Neuronal stem cell (in vitro differentiated cells): ENCODE data around the gene ASF1A.

Experiments
- DNase-seq: peaks from one replicate; pipeline ENCODE4 v3.0.0-alpha.2; 2013; ENCODE audit warnings: low spot score
- H2AFZ ChIP-seq: one replicate; pipeline ENCODE4 v1.6.1; 2013; ENCODE audit warnings: mild to moderate bottlenecking, low read length, inconsistent platforms
- H2AK5ac ChIP-seq: 2 replicates; pipeline ENCODE4 v1.6.1; 2013; ENCODE audit warnings: low read depth, mild to moderate bottlenecking, inconsistent platforms, low read length, moderate library complexity, mixed read lengths
- H2BK120ac ChIP-seq: 2 replicates; pipeline ENCODE4 v1.6.1; 2013; ENCODE audit warnings: low read depth, mild to moderate bottlenecking, inconsistent platforms, low read length, moderate library complexity, mixed read lengths
- H2BK12ac ChIP-seq: one replicate; pipeline ENCODE4 v1.6.1; 2013; ENCODE audit warnings: low read length, inconsistent platforms
- H2BK15ac ChIP-seq: 2 replicates; pipeline ENCODE4 v1.6.1; 2013; ENCODE audit warnings: mild to moderate bottlenecking, low read length, inconsistent platforms, mixed read lengths
- H2BK5ac ChIP-seq: one replicate; pipeline ENCODE4 v1.6.1; 2013; ENCODE audit warnings: inconsistent platforms, mild to moderate bottlenecking, low read length, moderate library complexity
- H3K14ac ChIP-seq: one replicate; pipeline ENCODE4 v1.6.1; 2013; ENCODE audit warnings: low read length, inconsistent platforms
- H3K18ac ChIP-seq: 2 replicates; pipeline ENCODE4 v1.6.1; 2013; ENCODE audit warnings: low read length, inconsistent platforms
- H3K23ac ChIP-seq: 2 replicates; pipeline ENCODE4 v1.6.1; 2013; ENCODE audit warnings: low read depth, mild to moderate bottlenecking, mixed read lengths, low read length, inconsistent platforms; ENCODE audit not compliant: poor library complexity
- H3K27ac ChIP-seq: replicated peaks from 3 replicates; pipeline ENCODE4 v1.5.1; 2013; ENCODE audit warnings: low read length, inconsistent platforms
- H3K27me3 ChIP-seq, 3 experiments: 2 replicates each; pipeline ENCODE4 v1.6.1; 2013; ENCODE audit warnings: low read length in 3 of 3, mild to moderate bottlenecking in 2 of 3, inconsistent platforms in 1 of 3, low read depth in 1 of 3, mixed read lengths in 1 of 3, moderate library complexity in 1 of 3; ENCODE audit not compliant: control insufficient read depth in 3 of 3, insufficient read depth in 3 of 3
- H3K36me3 ChIP-seq, 2 donors: replicated peaks in 1 of 2; 2 replicates each; pipeline ENCODE4 v1.6.1; 2013; ENCODE audit warnings: low read length in 2 of 2; ENCODE audit not compliant: control insufficient read depth in 2 of 2, insufficient read depth in 2 of 2
- H3K4ac ChIP-seq: 2 replicates; pipeline ENCODE4 v1.6.1; 2013; ENCODE audit warnings: inconsistent platforms, mild to moderate bottlenecking, low read length, moderate library complexity
- H3K4me1 ChIP-seq, 2 donors: 1 replicate in 1 of 2; 2 replicates in 1 of 2; pipeline ENCODE4 v1.6.1; 2013; ENCODE audit warnings: low read length in 2 of 2, low read depth in 1 of 2; ENCODE audit not compliant: control insufficient read depth in 2 of 2, insufficient read depth in 1 of 2
- H3K4me2 ChIP-seq: one replicate; pipeline ENCODE4 v1.6.1; 2013; ENCODE audit warnings: mild to moderate bottlenecking, low read length, inconsistent platforms; ENCODE audit not compliant: insufficient read depth, poor library complexity, severe bottlenecking
- H3K4me3 ChIP-seq, 2 donors: 2 replicates each; pipeline ENCODE4 v1.5.1; 2013; ENCODE audit warnings: low read length in 2 of 2, mild to moderate bottlenecking in 2 of 2, inconsistent platforms in 1 of 2, moderate library complexity in 1 of 2
- H3K79me1 ChIP-seq: one replicate; pipeline ENCODE4 v1.6.1; 2013; ENCODE audit warnings: low read depth, mild to moderate bottlenecking, inconsistent platforms, low read length, moderate library complexity
- H3K9ac ChIP-seq: one replicate; pipeline ENCODE4 v1.6.1; 2013; ENCODE audit warnings: mild to moderate bottlenecking, low read depth, low read length, inconsistent platforms; ENCODE audit not compliant: poor library complexity
- H3K9me3 ChIP-seq, 2 donors: replicated peaks in 1 of 2; 2 replicates each; pipeline versions ENCODE3 to v1.6.1; 2013; ENCODE audit warnings: low read length in 2 of 2, mild to moderate bottlenecking in 2 of 2, inconsistent platforms in 1 of 2, low read depth in 1 of 2, mixed read lengths in 1 of 2, moderate library complexity in 1 of 2; ENCODE audit not compliant: control insufficient read depth in 2 of 2, insufficient read depth in 1 of 2
- H4K8ac ChIP-seq: one replicate; pipeline ENCODE4 v1.6.1; 2013; ENCODE audit warnings: low read depth, mild to moderate bottlenecking, inconsistent platforms, low read length, moderate library complexity
- H4K91ac ChIP-seq: one replicate; pipeline ENCODE4 v1.6.1; 2013; ENCODE audit warnings: low read length, low read depth, mild to moderate bottlenecking, inconsistent platforms; ENCODE audit not compliant: poor library complexity
- WGBS, 2 donors: extraction: QIAGEN DNeasy Blood & Tissue Kit; methylation state at CpG; one replicate each; pipeline ENCODE4 v1.1.7; 2013; ENCODE audit warnings: missing lambda C conversion rate in 2 of 2, mixed read lengths in 1 of 2; ENCODE audit not compliant: insufficient read length in 2 of 2, insufficient replicate concordance in 1 of 2; ENCODE audit errors: extremely low coverage in 2 of 2; 5-methylcytosine and 5-hydroxymethylcytosine counted together

ASF1A gene

GRCh38 chr6:118908441-118908840 is 14.5 kb downstream of the ASF1A start:
- Histone ChIP-seq H3K4me3 (no peak overlapping the region), H2BK15ac (no peak overlapping the region), H3K18ac (no peak overlapping the region), H2BK120ac (no peak overlapping the region), H3K4me1 (no peaks in the 10 kb centered on the region), H3K9ac (no peak overlapping the region), H3K9me3 (no peaks in the 10 kb centered on the region), H3K14ac (no peak overlapping the region), H3K4ac (no peak overlapping the region), H4K8ac (no peak overlapping the region), H3K23ac (no peak overlapping the region), H3K27me3 (no peaks in the 10 kb centered on the region), H2AFZ (no peak overlapping the region), H3K79me1 (no peaks in the 10 kb centered on the region), H2AK5ac (no peak overlapping the region), H3K27ac (no peak overlapping the region), H2BK12ac (no peak overlapping the region), H3K36me3 (peaks cover 11 to 98% of the 10 kb centered on the region in 2 donors), H3K4me2 (no peak overlapping the region), H4K91ac (no peak overlapping the region), H2BK5ac (no peak overlapping the region)
- DNase-seq, result no peak
- WGBS, 2 donors, result no CpG with 5 or more reads among the region's 1 CpG

GRCh38 chr6:118912646-118913045 is 18.7 kb downstream of the ASF1A start:
- Histone ChIP-seq H2AFZ (no peak overlapping the region), H3K9ac (no peak overlapping the region), H3K27ac (no peak overlapping the region), H2BK12ac (no peak overlapping the region), H2BK15ac (no peak overlapping the region), H3K4me3 (no peak overlapping the region), H4K91ac (no peak overlapping the region), H4K8ac (no peak overlapping the region), H3K4me2 (no peak overlapping the region), H3K36me3 (peaks cover 8 to 99% of the 10 kb centered on the region in 2 donors), H3K4ac (no peak overlapping the region), H3K9me3 (peaks cover 0 to 1% of the 10 kb centered on the region in 2 donors), H3K79me1 (no peaks in the 10 kb centered on the region), H2AK5ac (no peak overlapping the region), H3K14ac (no peak overlapping the region), H3K18ac (no peak overlapping the region), H2BK5ac (no peak overlapping the region), H3K27me3 (no peaks in the 10 kb centered on the region), H3K4me1 (no peaks in the 10 kb centered on the region), H3K23ac (no peak overlapping the region), H2BK120ac (no peak overlapping the region)
- WGBS, 2 donors, result no CpG with 5 or more reads among the region's 5 CpGs
- no peak for DNase-seq

GRCh38 chr6:118913161-118913560 is 19.2 kb downstream of the ASF1A start:
- Histone ChIP-seq H2BK120ac (no peak overlapping the region), H2BK12ac (no peak overlapping the region)
- WGBS, 2 donors, result no CpG with 5 or more reads among the region's 2 CpGs

GRCh38 chr6:118914598-118914997 is 20.6 kb downstream of the ASF1A start:
- H3K4me2 ChIP-seq, result no peak overlapping the region
- no peak overlapping the region for H2AK5ac ChIP-seq
- H2BK12ac ChIP-seq, result no peak overlapping the region
- H3K4me1 ChIP-seq, result no peaks in the 10 kb centered on the region
- no peak overlapping the region for H2AFZ ChIP-seq
- no peak overlapping the region for H4K8ac ChIP-seq
- no peak overlapping the region for H4K91ac ChIP-seq
- no peak overlapping the region for H3K18ac ChIP-seq
- H3K36me3 ChIP-seq, result peaks cover 10 to 99% of the 10 kb centered on the region in 2 donors
- H2BK120ac ChIP-seq, result no peak overlapping the region
- H3K79me1 ChIP-seq, result peaks cover 1% of the 10 kb centered on the region
- no peak overlapping the region for H3K27ac ChIP-seq
- H3K4me3 ChIP-seq, result no peak overlapping the region
- no peak overlapping the region for H3K23ac ChIP-seq
- no peak overlapping the region for H3K14ac ChIP-seq
- no peaks in the 10 kb centered on the region for H3K27me3 ChIP-seq
- no peak overlapping the region for H3K4ac ChIP-seq
- no peak for DNase-seq
- no peak overlapping the region for H2BK5ac ChIP-seq
- H2BK15ac ChIP-seq, result no peak overlapping the region
- H3K9ac ChIP-seq, result no peak overlapping the region
- H3K9me3 ChIP-seq, result peaks cover 0 to 1% of the 10 kb centered on the region in 2 donors

More at GRCh38 chr6:118913161-118913560, 19.2 kb downstream of the ASF1A start:
- H3K4ac ChIP-seq, result no peak overlapping the region
- peaks cover 0 to 1% of the 10 kb centered on the region in 2 donors for H3K9me3 ChIP-seq
- H3K79me1 ChIP-seq, result no peaks in the 10 kb centered on the region
- H2AFZ ChIP-seq, result no peak overlapping the region
- H3K4me2 ChIP-seq, result no peak overlapping the region
- H4K91ac ChIP-seq, result no peak overlapping the region
- no peak overlapping the region for H3K18ac ChIP-seq
- no peak overlapping the region for H4K8ac ChIP-seq
- no peak overlapping the region for H3K4me3 ChIP-seq
- H2BK15ac ChIP-seq, result no peak overlapping the region
- H3K14ac ChIP-seq, result no peak overlapping the region
- H2BK5ac ChIP-seq, result no peak overlapping the region
- H3K9ac ChIP-seq, result no peak overlapping the region
- no peaks in the 10 kb centered on the region for H3K27me3 ChIP-seq
- DNase-seq, result no peak
- peaks cover 8 to 99% of the 10 kb centered on the region in 2 donors for H3K36me3 ChIP-seq
- H3K27ac ChIP-seq, result no peak overlapping the region
- no peaks in the 10 kb centered on the region for H3K4me1 ChIP-seq
- H3K23ac ChIP-seq, result no peak overlapping the region
- no peak overlapping the region for H2AK5ac ChIP-seq
